HG03045 (cell line): Measurements from ENCODE around the gene SLC48A1.

ENCODE experiments used
- ATAC-seq: cut with Tn5 transposase; IDR thresholded peaks from one replicate; pipeline ENCODE4 v1.9.1; 2021; ENCODE audit warnings: mild to moderate bottlenecking, moderate library complexity; ENCODE audit not compliant: unreplicated experiment

The SLC48A1 gene

GRCh38 chr12:47773062-47773857 lies at the start of gene SLC48A1:
Gene SLC48A1 (plus strand): TSS chr12:47773238. CDS start chr12:47773305, 67 bp downstream.
- peak; percentile 84 for ATAC-seq

- ATAC-seq: no peak
These were observed 47.8 kb upstream of the SLC48A1 start, which contains the start of gene ENDOU for GRCh38 chr12:47725091-47725772. Gene ENDOU (minus strand): TSS chr12:47725490. CDS start chr12:47725413, 77 bp downstream.

GRCh38 chr12:47725893-47726292 lies 47.1 kb upstream of the SLC48A1 start:
- ATAC-seq: peak; percentile 79

GRCh38 chr12:47729233-47729632 lies 43.8 kb upstream of the SLC48A1 start:
- no peak for ATAC-seq

GRCh38 chr12:47730341-47730744 lies 42.7 kb upstream of the SLC48A1 start:
- no peak for ATAC-seq

- ATAC-seq: no peak
These were observed 41.3 kb upstream of the SLC48A1 start for GRCh38 chr12:47731723-47732122.

- no peak for ATAC-seq
These were observed 40.5 kb upstream of the SLC48A1 start for GRCh38 chr12:47732504-47732903.

- no peak for ATAC-seq
These were observed 39.9 kb upstream of the SLC48A1 start for GRCh38 chr12:47733142-47733541.

- no peak for ATAC-seq
These were observed 38.1 kb upstream of the SLC48A1 start for GRCh38 chr12:47734725-47735480.

- ATAC-seq: no peak
These were observed 37.4 kb upstream of the SLC48A1 start for GRCh38 chr12:47735649-47736048.

GRCh38 chr12:47736216-47736615 lies 36.8 kb upstream of the SLC48A1 start:
- ATAC-seq: no peak

GRCh38 chr12:47736877-47737676 lies 36.0 kb upstream of the SLC48A1 start:
- ATAC-seq: no peak

GRCh38 chr12:47737936-47738594 lies 35.0 kb upstream of the SLC48A1 start:
- ATAC-seq: no peak

GRCh38 chr12:47739297-47739696 lies 33.7 kb upstream of the SLC48A1 start:
- ATAC-seq: no peak

GRCh38 chr12:47739979-47740378 lies 33.1 kb upstream of the SLC48A1 start:
- ATAC-seq: peak; percentile 45

- no peak for ATAC-seq
These were observed 32.3 kb upstream of the SLC48A1 start for GRCh38 chr12:47740606-47741339.

- ATAC-seq: no peak
These were observed 31.7 kb upstream of the SLC48A1 start for GRCh38 chr12:47741340-47741703.

- ATAC-seq: no peak
These were observed 30.7 kb upstream of the SLC48A1 start for GRCh38 chr12:47742253-47742825.

- no peak for ATAC-seq
These were observed 29.7 kb upstream of the SLC48A1 start for GRCh38 chr12:47743311-47743860.
